ENCODE data around the gene KCMF1. TPM values are rescaled to one million over a fixed set of nuclear protein-coding genes. Genes with fewer than 3 reads are reported as not detected.

Gene KCMF1
- total and polyA plus RNA-seq, 10 of the 15 experiments (the other 5 are each of a cell fraction or from before 2014, with no cell fraction given): 8.4 to 124 (median 43.0) TPM

DNA sequence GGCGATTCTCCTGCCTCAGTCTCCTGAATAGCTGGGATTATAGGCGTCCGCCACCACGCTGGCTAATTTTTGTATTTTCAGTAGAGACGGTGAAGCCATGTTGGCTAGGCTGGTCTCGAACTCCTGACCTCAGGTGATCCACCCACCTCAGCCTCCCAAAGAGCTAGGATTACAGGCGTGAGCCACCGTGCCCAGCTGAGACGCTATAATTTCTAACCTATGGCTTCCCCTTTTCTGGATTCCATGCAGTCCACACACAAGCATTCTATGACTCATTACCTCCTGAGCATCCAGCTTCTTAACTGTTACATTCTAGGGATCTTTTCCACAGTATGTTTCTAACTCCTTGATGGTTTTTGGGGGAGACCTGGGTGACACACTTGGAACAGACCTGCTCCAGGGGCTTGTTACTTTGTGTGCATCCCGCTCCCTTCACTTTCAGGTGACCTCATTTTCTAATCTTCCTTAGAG lies 11.8 kb upstream of the KCMF1 start:
- Histone ChIP-seq H3K27ac (ENCODE audit: control insufficient read depth, insufficient read depth) (no peak overlapping the region), H3K4me1 (ENCODE audit: control insufficient read depth, insufficient read depth, low read length) (peaks cover 16% of the 10 kb centered on the region), H2AFZ (ENCODE audit: control insufficient read depth, low read depth, low read length) (no peak overlapping the region), H3K36me3 (ENCODE audit: control insufficient read depth in 2 of 2, insufficient read depth in 2 of 2, low read length in 1 of 2) (peaks cover 3% of the 10 kb centered on the region in 2 experiments; a peak in 3 of 4 replicates), H3K9ac (ENCODE audit: control insufficient read depth, insufficient read depth, low read length) (no peak overlapping the region), H3K9me3 (replicated peaks; ENCODE audit: control insufficient read depth, insufficient read depth, low read length) (no peaks in the 10 kb centered on the region), H3K4me3 (no peak overlapping the region), H3K27me3 (replicated peaks in 1 of 2; ENCODE audit: control insufficient read depth in 2 of 2, insufficient read depth in 2 of 2, low read length in 1 of 2) (no peaks in the 10 kb centered on the region), H3K79me2 (ENCODE audit: control insufficient read depth, insufficient read depth, low read length) (peaks cover 9% of the 10 kb centered on the region), H3K4me2 (ENCODE audit: control insufficient read depth, insufficient read depth) (no peak overlapping the region), H4K20me1 (ENCODE audit: control insufficient read depth, insufficient read depth) (no peaks in the 10 kb centered on the region)
- BruUV-seq (replicated peaks): no TSS peak
- DNase-seq (ENCODE audit: low read depth, low spot score): no peak
- SMC1A ChIA-PET (ENCODE audit: uncharacterized antibody, unreplicated experiment): interaction anchor here (0.6 to 2.0 kb wide), 9 partner anchors 9 to 34 kb away, joined by 3 to 13 read pairs (median 4); no protein-coding TSS in a partner anchor
- POLR2A ChIA-PET: interaction anchor here (0.6 to 3.1 kb wide), 7 partner anchors 10 to 58 kb away, joined by 3 to 11 read pairs (median 8); no protein-coding TSS in a partner anchor
- CTCF ChIA-PET: interaction anchor here (1.0 to 2.9 kb wide), 6 partner anchors 10 to 101 kb away, joined by 3 to 14 read pairs (median 5); no protein-coding TSS in a partner anchor
- intact Hi-C loops (cut with micrococcal nuclease; ENCODE audit: unreplicated experiment): no loop called here
- no peak for ATAC-seq
- FAIRE-seq: no peak
- in situ Hi-C loops (cut with MboI): no loop called here
- WGBS (ENCODE audit: insufficient coverage, insufficient replicate concordance, low lambda C conversion rate, missing lambda C conversion rate): 95% methylated on average over 10 of the region's 10 CpGs
- RAD21 ChIA-PET (ENCODE audit: unreplicated experiment): interaction anchor here (1.1 to 2.9 kb wide), 4 partner anchors 10 to 33 kb away, joined by 4 to 12 read pairs (median 9); no protein-coding TSS in a partner anchor
- TF ChIP-seq NRF1 (conservative IDR thresholded peaks at IDR 0.05; ENCODE audit: low read depth, low read length) (no peak), MTA3 (IDR thresholded peaks at IDR 0.05; ENCODE audit: borderline replicate concordance, low read length) (no peak), SIX5 (IDR thresholded peaks at IDR 0.05; ENCODE audit: low read depth, low read length, severe bottlenecking) (no peak), MYB (IDR thresholded peaks at IDR 0.05; ENCODE audit: borderline replicate concordance, low read depth, low read length) (no peak), ZNF274 (IDR thresholded peaks at IDR 0.05; ENCODE audit: insufficient read depth, insufficient read length) (no peak), MEF2A (IDR thresholded peaks at IDR 0.05; ENCODE audit: insufficient read depth, low read depth, low read length) (no peak), GABPA (IDR thresholded peaks at IDR 0.05; ENCODE audit: low read depth) (no peak), KLF5 (IDR thresholded peaks at IDR 0.05; ENCODE audit: partially characterized antibody) (no peak), FOXM1 (IDR thresholded peaks at IDR 0.05; ENCODE audit: low read depth, low read length) (no peak), PAX5 (IDR thresholded peaks at IDR 0.05; ENCODE audit: borderline replicate concordance, low read depth, low read length) (no peak)
- TF ChIP-seq, protein P1, sequence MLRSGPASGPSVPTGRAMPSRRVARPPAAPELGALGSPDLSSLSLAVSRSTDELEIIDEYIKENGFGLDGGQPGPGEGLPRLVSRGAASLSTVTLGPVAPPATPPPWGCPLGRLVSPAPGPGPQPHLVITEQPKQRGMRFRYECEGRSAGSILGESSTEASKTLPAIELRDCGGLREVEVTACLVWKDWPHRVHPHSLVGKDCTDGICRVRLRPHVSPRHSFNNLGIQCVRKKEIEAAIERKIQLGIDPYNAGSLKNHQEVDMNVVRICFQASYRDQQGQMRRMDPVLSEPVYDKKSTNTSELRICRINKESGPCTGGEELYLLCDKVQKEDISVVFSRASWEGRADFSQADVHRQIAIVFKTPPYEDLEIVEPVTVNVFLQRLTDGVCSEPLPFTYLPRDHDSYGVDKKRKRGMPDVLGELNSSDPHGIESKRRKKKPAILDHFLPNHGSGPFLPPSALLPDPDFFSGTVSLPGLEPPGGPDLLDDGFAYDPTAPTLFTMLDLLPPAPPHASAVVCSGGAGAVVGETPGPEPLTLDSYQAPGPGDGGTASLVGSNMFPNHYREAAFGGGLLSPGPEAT (IDR thresholded peaks at IDR 0.05; ENCODE audit: low read depth): no peak
- TF ChIP-seq, protein P2, sequence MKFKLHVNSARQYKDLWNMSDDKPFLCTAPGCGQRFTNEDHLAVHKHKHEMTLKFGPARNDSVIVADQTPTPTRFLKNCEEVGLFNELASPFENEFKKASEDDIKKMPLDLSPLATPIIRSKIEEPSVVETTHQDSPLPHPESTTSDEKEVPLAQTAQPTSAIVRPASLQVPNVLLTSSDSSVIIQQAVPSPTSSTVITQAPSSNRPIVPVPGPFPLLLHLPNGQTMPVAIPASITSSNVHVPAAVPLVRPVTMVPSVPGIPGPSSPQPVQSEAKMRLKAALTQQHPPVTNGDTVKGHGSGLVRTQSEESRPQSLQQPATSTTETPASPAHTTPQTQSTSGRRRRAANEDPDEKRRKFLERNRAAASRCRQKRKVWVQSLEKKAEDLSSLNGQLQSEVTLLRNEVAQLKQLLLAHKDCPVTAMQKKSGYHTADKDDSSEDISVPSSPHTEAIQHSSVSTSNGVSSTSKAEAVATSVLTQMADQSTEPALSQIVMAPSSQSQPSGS (IDR thresholded peaks at IDR 0.05; ENCODE audit: low read length): no peak
- TF ChIP-seq, protein P3, sequence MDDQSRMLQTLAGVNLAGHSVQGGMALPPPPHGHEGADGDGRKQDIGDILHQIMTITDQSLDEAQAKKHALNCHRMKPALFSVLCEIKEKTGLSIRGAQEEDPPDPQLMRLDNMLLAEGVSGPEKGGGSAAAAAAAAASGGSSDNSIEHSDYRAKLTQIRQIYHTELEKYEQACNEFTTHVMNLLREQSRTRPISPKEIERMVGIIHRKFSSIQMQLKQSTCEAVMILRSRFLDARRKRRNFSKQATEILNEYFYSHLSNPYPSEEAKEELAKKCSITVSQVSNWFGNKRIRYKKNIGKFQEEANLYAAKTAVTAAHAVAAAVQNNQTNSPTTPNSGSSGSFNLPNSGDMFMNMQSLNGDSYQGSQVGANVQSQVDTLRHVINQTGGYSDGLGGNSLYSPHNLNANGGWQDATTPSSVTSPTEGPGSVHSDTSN (IDR thresholded peaks at IDR 0.05; ENCODE audit: insufficient replicate concordance, low read depth, low read length): no peak
- TF ChIP-seq, protein P4, sequence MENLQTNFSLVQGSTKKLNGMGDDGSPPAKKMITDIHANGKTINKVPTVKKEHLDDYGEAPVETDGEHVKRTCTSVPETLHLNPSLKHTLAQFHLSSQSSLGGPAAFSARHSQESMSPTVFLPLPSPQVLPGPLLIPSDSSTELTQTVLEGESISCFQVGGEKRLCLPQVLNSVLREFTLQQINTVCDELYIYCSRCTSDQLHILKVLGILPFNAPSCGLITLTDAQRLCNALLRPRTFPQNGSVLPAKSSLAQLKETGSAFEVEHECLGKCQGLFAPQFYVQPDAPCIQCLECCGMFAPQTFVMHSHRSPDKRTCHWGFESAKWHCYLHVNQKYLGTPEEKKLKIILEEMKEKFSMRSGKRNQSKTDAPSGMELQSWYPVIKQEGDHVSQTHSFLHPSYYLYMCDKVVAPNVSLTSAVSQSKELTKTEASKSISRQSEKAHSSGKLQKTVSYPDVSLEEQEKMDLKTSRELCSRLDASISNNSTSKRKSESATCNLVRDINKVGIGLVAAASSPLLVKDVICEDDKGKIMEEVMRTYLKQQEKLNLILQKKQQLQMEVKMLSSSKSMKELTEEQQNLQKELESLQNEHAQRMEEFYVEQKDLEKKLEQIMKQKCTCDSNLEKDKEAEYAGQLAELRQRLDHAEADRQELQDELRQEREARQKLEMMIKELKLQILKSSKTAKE (IDR thresholded peaks at IDR 0.05; ENCODE audit: low read depth, poor library complexity, severe bottlenecking): no peak
- TF ChIP-seq, protein P5, sequence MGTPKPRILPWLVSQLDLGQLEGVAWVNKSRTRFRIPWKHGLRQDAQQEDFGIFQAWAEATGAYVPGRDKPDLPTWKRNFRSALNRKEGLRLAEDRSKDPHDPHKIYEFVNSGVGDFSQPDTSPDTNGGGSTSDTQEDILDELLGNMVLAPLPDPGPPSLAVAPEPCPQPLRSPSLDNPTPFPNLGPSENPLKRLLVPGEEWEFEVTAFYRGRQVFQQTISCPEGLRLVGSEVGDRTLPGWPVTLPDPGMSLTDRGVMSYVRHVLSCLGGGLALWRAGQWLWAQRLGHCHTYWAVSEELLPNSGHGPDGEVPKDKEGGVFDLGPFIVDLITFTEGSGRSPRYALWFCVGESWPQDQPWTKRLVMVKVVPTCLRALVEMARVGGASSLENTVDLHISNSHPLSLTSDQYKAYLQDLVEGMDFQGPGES (IDR thresholded peaks at IDR 0.05): no peak
- TF ChIP-seq, protein P6, sequence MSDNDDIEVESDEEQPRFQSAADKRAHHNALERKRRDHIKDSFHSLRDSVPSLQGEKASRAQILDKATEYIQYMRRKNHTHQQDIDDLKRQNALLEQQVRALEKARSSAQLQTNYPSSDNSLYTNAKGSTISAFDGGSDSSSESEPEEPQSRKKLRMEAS (IDR thresholded peaks at IDR 0.05; ENCODE audit: low read depth, low read length): no peak
